HEK293T (cell line): ENCODE results near the gene TTC12.

ENCODE experiments used
- CTCF ChIA-PET: fragments of 350-600 bp; formaldehyde crosslinking; extraction: SDS; loops from one replicate; lab custom pipeline; 2021; ENCODE audit warnings: antibody characterized with exemption, inconsistent platforms; lab: Yijun Ruan, JAX
- POLR2A ChIA-PET: fragments of 350-600 bp; formaldehyde crosslinking; extraction: SDS; loops from one replicate; lab custom pipeline; 2020; ENCODE audit warnings: antibody characterized with exemption, inconsistent platforms; lab: Yijun Ruan, JAX
- DNase-seq: peaks from one replicate; pipeline ENCODE4 v3.0.0; 2012; ENCODE audit warnings: mixed read lengths; ENCODE audit errors: extremely low spot score
- ARNT ChIP-seq: fragments of 450-650 bp; IDR thresholded peaks from 2 replicates; pipeline ENCODE4 v1.6.1; 2017; ENCODE audit warnings: mild to moderate bottlenecking
- BHLHE40 ChIP-seq: fragments of 450-650 bp; IDR thresholded peaks from 2 replicates; pipeline ENCODE4 v1.6.1; 2016; ENCODE audit warnings: mild to moderate bottlenecking, moderate library complexity, borderline replicate concordance
- CTBP1 ChIP-seq: fragments of 450-650 bp; IDR thresholded peaks from 2 replicates; pipeline ENCODE4 v1.6.1; 2016; ENCODE audit warnings: borderline replicate concordance
- ELF4 ChIP-seq: fragments of 450-650 bp; IDR thresholded peaks from 2 replicates; pipeline ENCODE4 v1.6.1; 2017; ENCODE audit warnings: antibody characterized with exemption
- FOXA1 ChIP-seq: fragments of 450-650 bp; IDR thresholded peaks from 2 replicates; pipeline ENCODE4 v1.6.1; 2016; ENCODE audit warnings: mild to moderate bottlenecking
- FOXK2 ChIP-seq: fragments of 450-650 bp; IDR thresholded peaks from 2 replicates; pipeline ENCODE4 v1.6.1; 2016; ENCODE audit warnings: mild to moderate bottlenecking
- FOXM1 ChIP-seq: fragments of 450-650 bp; IDR thresholded peaks from 2 replicates; pipeline ENCODE4 v1.6.1; 2017; ENCODE audit warnings: mild to moderate bottlenecking, borderline replicate concordance
- HDGF ChIP-seq: fragments of 450-650 bp; IDR thresholded peaks from 2 replicates; pipeline ENCODE4 v1.6.1; 2017; ENCODE audit warnings: antibody characterized with exemption, borderline replicate concordance
- L3MBTL2 ChIP-seq: fragments of 450-650 bp; conservative IDR thresholded peaks from 2 replicates; pipeline ENCODE4 v1.6.1; 2016; ENCODE audit warnings: mild to moderate bottlenecking
- LEF1 ChIP-seq: fragments of 450-650 bp; IDR thresholded peaks from 2 replicates; pipeline ENCODE4 v1.6.1; 2017; ENCODE audit warnings: mild to moderate bottlenecking, borderline replicate concordance
- NFRKB ChIP-seq: fragments of 450-650 bp; IDR thresholded peaks from 2 replicates; pipeline ENCODE4 v1.6.1; 2016; ENCODE audit warnings: mild to moderate bottlenecking, moderate library complexity
- PKNOX1 ChIP-seq: fragments of 450-650 bp; IDR thresholded peaks from 2 replicates; pipeline ENCODE4 v1.6.1; 2016
- SP1 ChIP-seq: fragments of 450-650 bp; IDR thresholded peaks from 2 replicates; pipeline ENCODE4 v1.6.1; 2017
- SUZ12 ChIP-seq: fragments of 450-650 bp; IDR thresholded peaks from 2 replicates; pipeline ENCODE4 v1.6.1; 2016; ENCODE audit warnings: mild to moderate bottlenecking
- TARDBP ChIP-seq: fragments of 450-650 bp; IDR thresholded peaks from 2 replicates; pipeline ENCODE4 v1.6.1; 2016
- ZNF384 ChIP-seq: fragments of 450-650 bp; IDR thresholded peaks from 2 replicates; pipeline ENCODE4 v1.6.1; 2016

Gene TTC12

GRCh38 chr11:113410414-113411135 is 96.2 kb downstream of the TTC12 start:
- POLR2A ChIA-PET, result no interaction called here
- TF ChIP-seq LEF1 (no peak), BHLHE40 (no peak), FOXA1 (no peak), ARNT (no peak), FOXM1 (no peak), CTBP1 (no peak)
- CTCF ChIA-PET, result no interaction called here
- DNase-seq, result no peak

DNA sequence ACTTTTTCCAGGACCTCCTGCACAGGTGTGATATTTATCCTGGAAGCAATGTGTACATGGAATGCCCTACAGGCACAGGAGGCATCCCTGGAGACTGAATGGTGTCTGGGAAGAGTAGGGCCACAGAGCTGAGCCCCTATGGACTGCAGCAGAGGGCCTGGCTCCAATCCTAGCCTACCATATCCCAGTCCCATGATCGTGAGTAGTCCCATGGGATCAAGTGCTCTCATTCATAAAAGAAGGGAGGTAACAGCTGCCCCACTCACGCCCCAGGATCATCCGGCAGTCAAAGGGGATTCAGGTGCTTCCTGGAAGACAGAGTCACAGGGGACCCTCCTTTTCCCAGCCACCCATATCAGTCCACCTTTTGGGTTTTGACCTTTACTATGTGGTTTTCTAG is 97.2 kb downstream of the TTC12 start:
- POLR2A ChIA-PET, result no interaction called here

DNA sequence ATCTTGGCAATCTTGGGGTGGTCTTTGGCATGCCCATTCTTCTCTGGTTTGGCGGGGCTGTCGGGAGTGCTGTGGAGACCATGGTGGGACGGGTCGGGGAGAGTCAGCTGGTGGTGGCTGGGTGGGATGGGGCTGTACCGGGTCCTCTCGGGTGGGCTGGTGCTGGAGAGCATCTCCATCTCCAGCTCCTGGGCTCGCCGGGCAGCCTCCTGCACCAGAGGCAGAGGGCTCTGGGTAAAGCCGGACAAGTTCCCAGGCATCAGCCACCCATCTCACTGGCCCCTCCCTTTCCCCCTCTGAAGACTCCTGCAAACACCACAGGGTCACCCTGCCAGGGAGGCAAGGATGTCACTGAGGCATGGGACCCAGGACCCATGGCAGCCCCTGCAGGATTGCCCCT is 98.3 kb downstream of the TTC12 start:
- ChIA-PET POLR2A (no interaction called here), CTCF (no interaction called here)
- no peak for DNase-seq
- no peak for TF ChIP-seq NFRKB
- no peak for TF ChIP-seq PKNOX1
- no peak for TF ChIP-seq TARDBP
- no peak for TF ChIP-seq ARNT
- TF ChIP-seq FOXK2, result no peak
- TF ChIP-seq ELF4, result no peak
- TF ChIP-seq ZNF384, result no peak
- no peak for TF ChIP-seq LEF1
- no peak for TF ChIP-seq SP1
- TF ChIP-seq FOXA1, result no peak
- TF ChIP-seq CTBP1, result no peak
- no peak for TF ChIP-seq BHLHE40
- no peak for TF ChIP-seq SUZ12
- TF ChIP-seq L3MBTL2, result no peak
- TF ChIP-seq FOXM1, result no peak
- no peak for TF ChIP-seq HDGF

More for the DNA sequence above, 97.2 kb downstream of the TTC12 start:
- CTCF ChIA-PET, result no interaction called here
- DNase-seq, result no peak
- no peak for TF ChIP-seq LEF1
- TF ChIP-seq HDGF, result no peak
- no peak for TF ChIP-seq FOXK2
- TF ChIP-seq SUZ12, result no peak
- TF ChIP-seq BHLHE40, result no peak
- TF ChIP-seq CTBP1, result no peak
- TF ChIP-seq ZNF384, result no peak
- no peak for TF ChIP-seq ARNT
- TF ChIP-seq NFRKB, result no peak
- no peak for TF ChIP-seq L3MBTL2
- no peak for TF ChIP-seq FOXA1

- ChIA-PET POLR2A (no interaction called here), CTCF (no interaction called here)
- no peak for DNase-seq
- TF ChIP-seq SUZ12 (no peak), ZNF384 (no peak), TARDBP (no peak), LEF1 (no peak), FOXK2 (no peak), PKNOX1 (no peak), BHLHE40 (no peak), ELF4 (no peak)
Measured at GRCh38 chr11:113415343-113415742, 101.0 kb downstream of the TTC12 start.
